ENCODE measurements around the gene RAB5B. TPM values are rescaled to one million over a fixed set of nuclear protein-coding genes. Genes with fewer than 3 reads are reported as not detected.
"Not testable (repeated sequence)": the region's sequence is repeated elsewhere in the genome, so short reads cannot be mapped to it uniquely, and the experiment has no call there.

Gene RAB5B
- total and polyA plus RNA-seq, 7 experiments from 2014 or later: 45.2 to 109 (median 69.6) TPM

GRCh38 chr12:55981882-55982281 is 8.0 kb downstream of the RAB5B start:
- POLR2A ChIA-PET: interaction anchor here (0.6 to 5.6 kb wide), 5 partner anchors 7 to 664 kb away, joined by 3 to 36 read pairs (median 5); partner anchors contain the start of gene RAB5B
- peaks cover 0 to 37% (median 11%) of the 10 kb centered on the region in 3 experiments for H3K36me3 ChIP-seq (ENCODE audit: control insufficient read depth in 2 of 3, insufficient read depth in 3 of 3, low read length in 3 of 3)
- H3K9me3 Mint-ChIP-seq; H3K4me3 Mint-ChIP-seq; intact Hi-C loops (cut with micrococcal nuclease); DNase-seq; ATAC-seq; H3K27me3 Mint-ChIP-seq; H3K27me3 ChIP-seq (ENCODE audit: control insufficient read depth in 2 of 2, insufficient read depth in 2 of 2, low read length in 2 of 2); H3K4me1 ChIP-seq (ENCODE audit: control insufficient read depth in 2 of 2, insufficient read depth in 2 of 2, low read length in 2 of 2); H3K9me3 ChIP-seq (ENCODE audit: control insufficient read depth in 2 of 3, low read length in 3 of 3); H3K27ac ChIP-seq (ENCODE audit: low read depth, low read length); H3K4me3 ChIP-seq (ENCODE audit: low read length): not testable (repeated sequence)
- CTCF ChIA-PET: interaction anchor here (0.6 to 1.1 kb wide), 4 partner anchors 12 to 286 kb away, joined by 3 read pairs; partner anchors contain the start of gene ZC3H10
- Mint-ChIP-seq H3K4me1 (peaks cover 19 to 47% (median 38%) of the 10 kb centered on the region in 7 donors), H3K27ac (peak overlapping the region in 1 of 9 donors; percentile 65), H3K36me3 (peaks cover 0 to 28% (median 3%) of the 10 kb centered on the region in 5 donors)

DNA sequence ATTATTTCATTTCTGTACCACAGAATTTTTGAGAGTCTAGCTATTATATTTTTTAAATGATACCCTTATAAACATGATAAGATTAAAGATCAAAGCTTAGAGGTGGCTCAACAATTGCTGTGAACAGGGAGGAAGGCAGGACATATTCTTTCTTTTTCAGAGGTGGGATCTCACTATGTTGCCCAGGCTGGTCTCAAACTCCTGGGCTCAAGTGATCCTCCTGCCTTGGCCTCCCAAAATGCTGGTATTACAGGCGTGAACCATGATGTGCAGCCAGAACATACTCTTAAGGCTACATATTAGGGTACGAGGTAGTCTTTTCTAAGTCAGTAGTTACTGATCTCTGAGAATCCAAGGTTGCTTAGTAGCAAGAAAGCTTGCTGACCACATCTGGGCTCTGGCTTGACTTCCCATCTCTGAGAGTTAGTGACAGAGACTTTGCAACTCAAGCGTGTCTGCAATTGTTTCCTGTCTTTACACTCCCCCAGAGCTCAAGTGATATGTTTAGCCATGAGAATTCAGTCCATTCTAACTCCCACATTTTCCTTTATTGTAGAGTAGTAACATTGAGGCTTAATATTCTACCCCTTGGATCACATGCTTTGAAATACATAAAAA is 8.6 kb downstream of the RAB5B start:
- Mint-ChIP-seq H3K27ac (peak overlapping the region in 1 of 9 donors; percentile 84), H3K4me1 (peaks cover 15 to 42% (median 32%) of the 10 kb centered on the region in 7 donors), H3K27me3 (no peaks in the 10 kb centered on the region), H3K9me3 (no peaks in the 10 kb centered on the region), H3K4me3 (no peak overlapping the region), H3K36me3 (peaks cover 0 to 28% (median 3%) of the 10 kb centered on the region in 5 donors)
- intact Hi-C loops (cut with micrococcal nuclease): no loop called here
- Histone ChIP-seq H3K9me3 (ENCODE audit: control insufficient read depth in 2 of 3, low read length in 3 of 3) (no peaks in the 10 kb centered on the region), H3K4me3 (ENCODE audit: low read length) (no peak overlapping the region), H3K27ac (ENCODE audit: low read depth, low read length) (no peak overlapping the region), H3K36me3 (ENCODE audit: control insufficient read depth in 2 of 3, insufficient read depth in 3 of 3, low read length in 3 of 3) (peaks cover 0 to 42% (median 11%) of the 10 kb centered on the region in 3 experiments), H3K4me1 (ENCODE audit: control insufficient read depth in 2 of 2, insufficient read depth in 2 of 2, low read length in 2 of 2) (no peaks in the 10 kb centered on the region), H3K27me3 (ENCODE audit: control insufficient read depth in 2 of 2, insufficient read depth in 2 of 2, low read length in 2 of 2) (no peaks in the 10 kb centered on the region)
- no peak for DNase-seq
- no peak for ATAC-seq
- ChIA-PET POLR2A (interaction anchor here (1.0 to 5.6 kb wide), 4 partner anchors 8 to 164 kb away, joined by 3 to 36 read pairs (median 4); partner anchors contain the start of genes ORMDL2, RAB5B and SARNP), CTCF (interaction anchor here (0.6 to 1.1 kb wide), 6 partner anchors 12 to 244 kb away, joined by 3 to 5 read pairs (median 3); partner anchors contain the start of genes DGKA and ZC3H10)

GRCh38 chr12:55983232-55983842 is 9.5 kb downstream of the RAB5B start:
- CTCF ChIA-PET: interaction anchor here (0.7 to 4.0 kb wide), 5 partner anchors 9 to 266 kb away, joined by 3 to 27 read pairs (median 4); partner anchors contain the start of gene RAB5B
- H3K27ac ChIP-seq (ENCODE audit: low read depth, low read length): no peak overlapping the region
- no peak overlapping the region for H3K4me3 ChIP-seq (ENCODE audit: low read length)
- no peak for DNase-seq
- no peaks in the 10 kb centered on the region for H3K27me3 ChIP-seq (ENCODE audit: control insufficient read depth in 2 of 2, insufficient read depth in 2 of 2, low read length in 2 of 2)
- H3K27ac Mint-ChIP-seq: peak overlapping the region in 1 of 9 donors; percentile 43
- ATAC-seq: no peak
- H3K27me3 Mint-ChIP-seq: no peaks in the 10 kb centered on the region
- intact Hi-C loops (cut with micrococcal nuclease): no loop called here
- H3K36me3 Mint-ChIP-seq: peaks cover 0 to 26% (median 2%) of the 10 kb centered on the region in 5 donors
- no peaks in the 10 kb centered on the region for H3K4me1 ChIP-seq (ENCODE audit: control insufficient read depth in 2 of 2, insufficient read depth in 2 of 2, low read length in 2 of 2)
- H3K9me3 Mint-ChIP-seq: no peaks in the 10 kb centered on the region
- H3K9me3 ChIP-seq (ENCODE audit: control insufficient read depth in 2 of 3, low read length in 3 of 3): no peaks in the 10 kb centered on the region
- H3K36me3 ChIP-seq (ENCODE audit: control insufficient read depth in 2 of 3, insufficient read depth in 3 of 3, low read length in 3 of 3): peaks cover 0 to 46% (median 11%) of the 10 kb centered on the region in 3 experiments
- POLR2A ChIA-PET: interaction anchor here (1.0 to 5.6 kb wide), 4 partner anchors 9 to 165 kb away, joined by 3 to 36 read pairs (median 4); partner anchors contain the start of genes ORMDL2, RAB5B and SARNP
- H3K4me1 Mint-ChIP-seq: peaks cover 8 to 33% (median 24%) of the 10 kb centered on the region in 7 donors
- H3K4me3 Mint-ChIP-seq: no peak overlapping the region

DNA sequence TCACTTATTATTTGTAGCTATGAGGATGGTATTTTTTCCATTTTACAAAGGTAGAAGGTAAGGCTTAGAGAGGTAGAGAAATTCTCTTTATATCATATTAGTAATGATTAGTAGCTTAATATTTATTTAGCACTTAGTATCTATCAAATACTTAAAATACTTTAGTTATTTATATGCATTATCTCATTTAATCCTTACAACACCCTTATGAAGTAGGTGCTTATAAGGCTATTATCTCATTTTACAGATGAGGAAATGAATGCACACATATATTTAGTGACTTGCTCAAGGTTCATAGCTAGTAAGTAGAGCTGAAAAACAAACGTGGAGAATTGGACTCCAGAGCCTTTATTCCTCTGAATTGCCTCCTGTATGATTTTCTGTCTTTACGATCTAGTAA is 11.0 kb downstream of the RAB5B start:
- Mint-ChIP-seq H3K27me3 (no peaks in the 10 kb centered on the region), H3K9me3 (no peaks in the 10 kb centered on the region), H3K4me1 (peaks cover 6 to 21% (median 12%) of the 10 kb centered on the region in 7 donors), H3K27ac (no peak overlapping the region), H3K36me3 (peaks cover 0 to 28% (median 5%) of the 10 kb centered on the region in 5 donors), H3K4me3 (no peak overlapping the region)
- intact Hi-C loops (cut with micrococcal nuclease): no loop called here
- Histone ChIP-seq H3K9me3 (ENCODE audit: control insufficient read depth in 2 of 3, low read length in 3 of 3) (no peaks in the 10 kb centered on the region), H3K4me1 (ENCODE audit: control insufficient read depth in 2 of 2, insufficient read depth in 2 of 2, low read length in 2 of 2) (no peaks in the 10 kb centered on the region), H3K4me3 (ENCODE audit: low read length) (no peak overlapping the region), H3K36me3 (ENCODE audit: control insufficient read depth in 2 of 3, insufficient read depth in 3 of 3, low read length in 3 of 3) (peaks cover 0 to 54% (median 15%) of the 10 kb centered on the region in 3 experiments), H3K27ac (ENCODE audit: low read depth, low read length) (no peak overlapping the region), H3K27me3 (ENCODE audit: control insufficient read depth in 2 of 2, insufficient read depth in 2 of 2, low read length in 2 of 2) (no peaks in the 10 kb centered on the region)
- DNase-seq (no peak), ATAC-seq (no peak)
- POLR2A ChIA-PET: interaction anchor here (1.0 to 5.6 kb wide), 5 partner anchors 10 to 155 kb away, joined by 3 to 36 read pairs (median 5); partner anchors contain the start of genes DNAJC14 and RAB5B
- CTCF ChIA-PET: interaction anchor here (1.2 to 4.0 kb wide), 4 partner anchors 9 to 29 kb away, joined by 3 to 27 read pairs (median 5); partner anchors contain the start of gene RAB5B

DNA sequence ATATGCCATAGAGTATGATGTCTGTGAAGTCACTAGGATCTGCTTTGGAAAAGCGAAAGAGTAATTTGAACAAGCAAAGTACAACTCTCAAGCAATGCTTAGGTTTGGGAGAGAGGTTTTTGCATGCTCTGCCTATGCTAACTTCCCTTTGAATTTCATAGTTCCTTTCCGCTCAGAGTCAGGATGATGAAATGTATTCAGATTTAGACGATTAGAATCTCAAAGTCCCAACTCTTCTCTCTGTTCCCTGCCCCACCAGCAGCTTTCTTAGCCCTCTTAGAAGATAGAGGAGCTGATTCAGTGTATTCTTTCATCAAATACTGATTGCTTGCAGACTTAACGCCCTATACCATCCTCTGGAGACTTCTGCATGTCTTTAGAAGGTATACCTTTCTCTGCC is 11.5 kb downstream of the RAB5B start:
- peaks cover 0 to 31% (median 7%) of the 10 kb centered on the region in 5 donors for H3K36me3 Mint-ChIP-seq
- Histone ChIP-seq H3K27me3 (ENCODE audit: control insufficient read depth in 2 of 2, insufficient read depth in 2 of 2, low read length in 2 of 2) (no peaks in the 10 kb centered on the region), H3K4me1 (ENCODE audit: control insufficient read depth in 2 of 2, insufficient read depth in 2 of 2, low read length in 2 of 2) (no peaks in the 10 kb centered on the region), H3K4me3 (ENCODE audit: low read length) (no peak overlapping the region), H3K9me3 (ENCODE audit: control insufficient read depth in 2 of 3, low read length in 3 of 3) (no peaks in the 10 kb centered on the region), H3K36me3 (ENCODE audit: control insufficient read depth in 2 of 3, insufficient read depth in 3 of 3, low read length in 3 of 3) (peaks cover 2 to 54% (median 16%) of the 10 kb centered on the region in 3 experiments), H3K27ac (ENCODE audit: low read depth, low read length) (no peak overlapping the region)
- ATAC-seq (no peak), DNase-seq (no peak)
- peak overlapping the region in 1 of 9 donors; percentile 20 for H3K27ac Mint-ChIP-seq
- CTCF ChIA-PET: interaction anchor here (0.7 to 4.0 kb wide), 3 partner anchors 10 to 156 kb away, joined by 3 to 27 read pairs (median 3); partner anchors contain the start of gene DNAJC14
- no peaks in the 10 kb centered on the region for H3K27me3 Mint-ChIP-seq
- POLR2A ChIA-PET: interaction anchor here (1.2 to 5.6 kb wide), 4 partner anchors 10 to 155 kb away, joined by 3 to 36 read pairs (median 6); partner anchors contain the start of genes DNAJC14 and RAB5B
- intact Hi-C loops (cut with micrococcal nuclease): no loop called here
- no peaks in the 10 kb centered on the region for H3K9me3 Mint-ChIP-seq
- H3K4me3 Mint-ChIP-seq: no peak overlapping the region
- H3K4me1 Mint-ChIP-seq: peaks cover under 1 to 17% (median 8%) of the 10 kb centered on the region in 7 donors

GRCh38 chr12:55985976-55986375 is 12.1 kb downstream of the RAB5B start:
- H3K9me3 ChIP-seq (ENCODE audit: control insufficient read depth in 2 of 3, low read length in 3 of 3); intact Hi-C loops (cut with micrococcal nuclease); H3K27me3 Mint-ChIP-seq; H3K4me1 ChIP-seq (ENCODE audit: control insufficient read depth in 2 of 2, insufficient read depth in 2 of 2, low read length in 2 of 2); H3K4me3 ChIP-seq (ENCODE audit: low read length); H3K4me3 Mint-ChIP-seq; H3K27me3 ChIP-seq (ENCODE audit: control insufficient read depth in 2 of 2, insufficient read depth in 2 of 2, low read length in 2 of 2); ATAC-seq; H3K9me3 Mint-ChIP-seq; DNase-seq; H3K27ac ChIP-seq (ENCODE audit: low read depth, low read length): not testable (repeated sequence)
- Mint-ChIP-seq H3K4me1 (peaks cover 0 to 12% (median 6%) of the 10 kb centered on the region in 7 donors), H3K36me3 (peaks cover 0 to 35% (median 12%) of the 10 kb centered on the region in 5 donors), H3K27ac (peak overlapping the region in 2 of 9 donors; percentile 19 to 21)
- POLR2A ChIA-PET: interaction anchor here (1.0 to 5.6 kb wide), 3 partner anchors 10 to 27 kb away, joined by 3 to 36 read pairs (median 3); partner anchors contain the start of gene RAB5B
- peaks cover 8 to 55% (median 13%) of the 10 kb centered on the region in 3 experiments for H3K36me3 ChIP-seq (ENCODE audit: control insufficient read depth in 2 of 3, insufficient read depth in 3 of 3, low read length in 3 of 3)
- CTCF ChIA-PET: interaction anchor here (0.7 to 4.0 kb wide), 3 partner anchors 10 to 174 kb away, joined by 3 to 27 read pairs (median 3); partner anchors contain the start of gene DNAJC14

Measured in naive thymus-derived CD4-positive, alpha-beta T cell (primary cell).